ENCODE results near the gene FEN1.

The FEN1 gene

GRCh38 chr11:61757213-61757862 is 35.4 kb upstream of the FEN1 start:
- FAIRE-seq = no peak

- FAIRE-seq = no peak
Measured at GRCh38 chr11:61760946-61761345, 31.8 kb upstream of the FEN1 start.

GRCh38 chr11:61761440-61762222 is 31.1 kb upstream of the FEN1 start:
- no peak for FAIRE-seq

- no peak for FAIRE-seq
Measured at GRCh38 chr11:61762223-61762615, 30.5 kb upstream of the FEN1 start.

- no peak for FAIRE-seq
Measured at GRCh38 chr11:61762798-61763197, 29.9 kb upstream of the FEN1 start.

- no peak for FAIRE-seq
Measured at GRCh38 chr11:61763930-61764605, 28.6 kb upstream of the FEN1 start.

- FAIRE-seq = no peak
Measured at GRCh38 chr11:61764606-61765260, 28.0 kb upstream of the FEN1 start.

- FAIRE-seq = no peak
Measured at GRCh38 chr11:61765550-61766253, 27.0 kb upstream of the FEN1 start.

- FAIRE-seq = no peak
Measured at GRCh38 chr11:61766353-61766841, 26.3 kb upstream of the FEN1 start.

GRCh38 chr11:61768376-61769076 is 24.2 kb upstream of the FEN1 start:
- no peak for FAIRE-seq

GRCh38 chr11:61769169-61769920 is 23.4 kb upstream of the FEN1 start:
- no peak for FAIRE-seq

- FAIRE-seq = no peak
Measured at GRCh38 chr11:61769946-61770683, 22.6 kb upstream of the FEN1 start.

GRCh38 chr11:61771195-61771894 is 21.4 kb upstream of the FEN1 start:
- FAIRE-seq = no peak

GRCh38 chr11:61771985-61772455 is 20.7 kb upstream of the FEN1 start:
- no peak for FAIRE-seq

GRCh38 chr11:61773356-61773755 is 19.4 kb upstream of the FEN1 start:
- FAIRE-seq = no peak

- no peak for FAIRE-seq
Measured at GRCh38 chr11:61773809-61774208, 18.9 kb upstream of the FEN1 start.

- FAIRE-seq = no peak
Measured at GRCh38 chr11:61774411-61774810, 18.3 kb upstream of the FEN1 start.

- no peak for FAIRE-seq
Measured at GRCh38 chr11:61775106-61775505, 17.6 kb upstream of the FEN1 start.
